Esophagus muscularis mucosa (tissue), 4 donors: ENCODE measurements around the gene ERLEC1. TPM values are rescaled to one million over a fixed set of nuclear protein-coding genes. Genes with fewer than 3 reads are reported as not detected.
"Not testable (repeated sequence)": the region's sequence is repeated elsewhere in the genome, so short reads cannot be mapped to it uniquely, and the experiment has no call there.

Experiments used
- DNase-seq: peaks from one replicate; pipeline ENCODE4 v3.0.0-alpha.2; 2017; ENCODE audit errors: extremely low spot score
- H3K27ac ChIP-seq, 4 donors: fragments of 200-600 bp; sonication (generic); replicated peaks in 1 of 4; 1 replicate in 3 of 4; 2 replicates in 1 of 4; pipeline ENCODE4 v1.5.1; 2016 to 2019; ENCODE audit warnings: mild to moderate bottlenecking in 1 of 4
- H3K27me3 ChIP-seq, 4 donors: fragments of 200-600 bp; sonication (generic); one replicate each; pipeline versions ENCODE4 v1.5.1 to v1.6.0; 2016 to 2019
- H3K36me3 ChIP-seq, 4 donors: fragments of 200-600 bp; sonication (generic); one replicate each; pipeline ENCODE4 v1.5.1; 2016 to 2019
- H3K4me1 ChIP-seq, 4 donors: fragments of 200-600 bp; sonication (generic); one replicate each; pipeline ENCODE4 v1.5.1; 2016 to 2019
- H3K4me3 ChIP-seq, 4 donors: fragments of 200-600 bp; sonication (generic); 1 replicate in 2 of 4; 2 replicates in 2 of 4; pipeline ENCODE4 v1.5.1; 2016 to 2019; ENCODE audit warnings: mild to moderate bottlenecking in 4 of 4, moderate library complexity in 1 of 4
- H3K9me3 ChIP-seq, 4 donors: fragments of 200-600 bp; sonication (generic); 1 replicate in 3 of 4; 2 replicates in 1 of 4; pipeline ENCODE4 v1.5.1; 2016 to 2019
- CTCF ChIP-seq, 3 experiments: fragments of 200-600 bp in 2 of 3; fragments of 450-650 bp in 1 of 3; sonication (generic) in 2 of 3; IDR thresholded peaks; one replicate each; pipeline ENCODE4 v1.5.1; 2017 to 2019; ENCODE audit warnings: antibody characterized with exemption in 3 of 3, mild to moderate bottlenecking in 2 of 3, moderate library complexity in 1 of 3
- EP300 ChIP-seq: sonication (generic); formaldehyde crosslinking; IDR thresholded peaks from one replicate; pipeline ENCODE4 v1.6.1; 2017; ENCODE audit warnings: antibody characterized with exemption
- POLR2A ChIP-seq: fragments of 450-650 bp; IDR thresholded peaks from one replicate; pipeline ENCODE4 v1.6.1; 2017; ENCODE audit warnings: antibody characterized with exemption, moderate library complexity, mild to moderate bottlenecking, low read depth
- POLR2AphosphoS5 ChIP-seq, 2 donors: sonication (generic); formaldehyde crosslinking; IDR thresholded peaks; one replicate each; pipeline ENCODE4 v1.6.1; 2017; ENCODE audit warnings: antibody characterized with exemption in 2 of 2
- WGBS: methylation state at CpG from one replicate; pipeline ENCODE4 v1.1.5; 2018; 5-methylcytosine and 5-hydroxymethylcytosine counted together
- intact Hi-C: fragments of 100-400 bp; cut with DNase I; formaldehyde crosslinking; loops from one replicate; pipeline ENCODE4 v1.15.1; 2023
- total RNA-seq, 4 donors: library from RNA; depleted of rRNA; stranded (reverse); fragments of >200 nt; gene quantifications; one replicate each; pipeline versions ENCODE4 v1.1.0 to v1.2.1, GENCODE V29; 2016

ERLEC1 gene
- total RNA-seq, 4 donors from 2014 or later: 54.8 to 81.9 (median 61.1) TPM

- H3K9me3 ChIP-seq: no peaks in the 10 kb centered on the region
- no peak overlapping the region for H3K4me3 ChIP-seq
- peak overlapping the region in 3 of 4 donors; percentile 18 to 60 (median 28) for H3K27ac ChIP-seq
- H3K4me1 ChIP-seq: peaks cover 18 to 28% (median 21%) of the 10 kb centered on the region in 4 donors
- 70% methylated on average over 1 of the region's 1 CpG for WGBS
- no peak for DNase-seq
- no peaks in the 10 kb centered on the region for H3K27me3 ChIP-seq
- intact Hi-C loops: no loop called here
- peaks cover 0 to 2% (median under 1%) of the 10 kb centered on the region in 4 donors for H3K36me3 ChIP-seq
- TF ChIP-seq POLR2AphosphoS5 (IDR thresholded peaks at IDR 0.05) (no peak), POLR2A (no peak), EP300 (no peak)
These were observed 39.2 kb downstream of the ERLEC1 start for GRCh38 chr2:53826030-53826410.

- H3K27ac ChIP-seq: peak overlapping the region; percentile 11 to 60 (median 21)
These were observed 39.9 kb downstream of the ERLEC1 start for GRCh38 chr2:53826587-53827397.

GRCh38 chr2:53827398-53828175 is 40.7 kb downstream of the ERLEC1 start:
- no peak for TF ChIP-seq POLR2A
- no peak for TF ChIP-seq CTCF (IDR thresholded peaks at IDR 0.05)
- Histone ChIP-seq H3K4me3 (no peak overlapping the region), H3K27ac (peak overlapping the region; percentile 1 to 60 (median 18)), H3K27me3 (no peaks in the 10 kb centered on the region), H3K36me3 (peaks cover 0 to 9% (median 2%) of the 10 kb centered on the region in 4 donors), H3K4me1 (peaks cover 18 to 28% (median 21%) of the 10 kb centered on the region in 4 donors), H3K9me3 (no peaks in the 10 kb centered on the region)
- DNase-seq: no peak
- intact Hi-C loops: no loop called here
- WGBS: 85% methylated on average over 3 of the region's 3 CpGs

More at GRCh38 chr2:53826587-53827397, 39.9 kb downstream of the ERLEC1 start:
- Histone ChIP-seq H3K4me3 (no peak overlapping the region), H3K36me3 (peaks cover 0 to 9% (median 2%) of the 10 kb centered on the region in 4 donors), H3K27me3 (no peaks in the 10 kb centered on the region), H3K4me1 (peaks cover 18 to 28% (median 21%) of the 10 kb centered on the region in 4 donors), H3K9me3 (no peaks in the 10 kb centered on the region)
- intact Hi-C loops: no loop called here
- DNase-seq: no peak
- TF ChIP-seq EP300 (no peak), POLR2AphosphoS5 (IDR thresholded peaks at IDR 0.05) (peak in 1 of 2 donors; percentile 58)
- WGBS: 61% methylated on average over 3 of the region's 3 CpGs

- DNase-seq: no peak
- Histone ChIP-seq H3K4me1 (peaks cover 18 to 28% (median 21%) of the 10 kb centered on the region in 4 donors), H3K27me3 (no peaks in the 10 kb centered on the region), H3K4me3 (no peak overlapping the region), H3K27ac (peak overlapping the region in 1 of 4 donors; percentile 11), H3K36me3 (peaks cover 0 to 9% (median 5%) of the 10 kb centered on the region in 4 donors), H3K9me3 (no peaks in the 10 kb centered on the region)
- WGBS: 96% methylated on average over 4 of the region's 4 CpGs
- intact Hi-C loops: no loop called here
- TF ChIP-seq POLR2A (no peak), POLR2AphosphoS5 (IDR thresholded peaks at IDR 0.05) (no peak), EP300 (no peak), CTCF (IDR thresholded peaks at IDR 0.05) (no peak)
These were observed 41.5 kb downstream of the ERLEC1 start for GRCh38 chr2:53828331-53828730.

- DNase-seq: no peak
- Histone ChIP-seq H3K27ac (no peak overlapping the region), H3K4me1 (peaks cover 18 to 28% (median 21%) of the 10 kb centered on the region in 4 donors), H3K27me3 (no peaks in the 10 kb centered on the region), H3K36me3 (peaks cover 0 to 9% (median 5%) of the 10 kb centered on the region in 4 donors), H3K4me3 (no peak overlapping the region), H3K9me3 (no peaks in the 10 kb centered on the region)
- 92% methylated on average over 11 of the region's 11 CpGs for WGBS
- intact Hi-C loops: no loop called here
- TF ChIP-seq POLR2A (no peak), POLR2AphosphoS5 (IDR thresholded peaks at IDR 0.05) (no peak), CTCF (IDR thresholded peaks at IDR 0.05) (no peak), EP300 (no peak)
These were observed 42.6 kb downstream of the ERLEC1 start for GRCh38 chr2:53829273-53829979.

- DNase-seq, H3K4me3 ChIP-seq, intact Hi-C loops: not testable (repeated sequence)
These were observed 43.1 kb downstream of the ERLEC1 start for GRCh38 chr2:53829980-53830290.

More at GRCh38 chr2:53829980-53830290, 43.1 kb downstream of the ERLEC1 start:
- WGBS: 94% methylated on average over 4 of the region's 4 CpGs
- H3K9me3 ChIP-seq, H3K27me3 ChIP-seq, H3K36me3 ChIP-seq, H3K27ac ChIP-seq: not testable (repeated sequence)
- H3K4me1 ChIP-seq: peaks cover 18 to 28% (median 21%) of the 10 kb centered on the region in 4 donors
